ENCODE measurements around the gene NPTXR. TPM values are rescaled to one million over a fixed set of nuclear protein-coding genes. Genes with fewer than 3 reads are reported as not detected.

The NPTXR gene
- total RNA-seq, 4 donors from 2014 or later: 7.5 to 12.3 (median 8.4) TPM

DNA sequence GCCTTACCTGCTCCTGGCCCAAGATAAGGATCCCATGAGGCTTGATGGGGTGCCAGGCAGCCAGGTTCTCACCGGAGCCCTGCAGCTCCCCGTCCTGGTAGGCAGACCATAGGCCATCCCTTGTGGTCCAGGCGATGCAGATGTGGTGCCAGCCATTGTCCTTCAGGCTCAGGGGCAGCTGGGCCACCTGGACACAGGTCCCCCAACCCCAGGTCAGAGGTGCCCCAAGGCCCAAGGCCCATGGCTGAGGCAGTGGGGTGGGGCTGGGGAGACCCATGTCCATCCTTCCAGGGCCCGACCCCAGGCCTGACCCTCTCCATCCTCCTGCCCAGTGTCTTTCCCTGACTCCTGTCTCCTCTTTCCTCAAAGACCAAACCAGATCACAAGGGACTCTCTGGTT lies 20.8 kb downstream of the NPTXR start:
- Histone ChIP-seq H3K27me3 (no peaks in the 10 kb centered on the region), H3K27ac (no peak overlapping the region), H3K4me3 (no peak overlapping the region), H3K9me3 (no peaks in the 10 kb centered on the region), H3K4me1 (no peaks in the 10 kb centered on the region), H3K36me3 (peaks cover 0 to 23% (median 0%) of the 10 kb centered on the region in 3 donors)
- TF ChIP-seq, protein P1, sequence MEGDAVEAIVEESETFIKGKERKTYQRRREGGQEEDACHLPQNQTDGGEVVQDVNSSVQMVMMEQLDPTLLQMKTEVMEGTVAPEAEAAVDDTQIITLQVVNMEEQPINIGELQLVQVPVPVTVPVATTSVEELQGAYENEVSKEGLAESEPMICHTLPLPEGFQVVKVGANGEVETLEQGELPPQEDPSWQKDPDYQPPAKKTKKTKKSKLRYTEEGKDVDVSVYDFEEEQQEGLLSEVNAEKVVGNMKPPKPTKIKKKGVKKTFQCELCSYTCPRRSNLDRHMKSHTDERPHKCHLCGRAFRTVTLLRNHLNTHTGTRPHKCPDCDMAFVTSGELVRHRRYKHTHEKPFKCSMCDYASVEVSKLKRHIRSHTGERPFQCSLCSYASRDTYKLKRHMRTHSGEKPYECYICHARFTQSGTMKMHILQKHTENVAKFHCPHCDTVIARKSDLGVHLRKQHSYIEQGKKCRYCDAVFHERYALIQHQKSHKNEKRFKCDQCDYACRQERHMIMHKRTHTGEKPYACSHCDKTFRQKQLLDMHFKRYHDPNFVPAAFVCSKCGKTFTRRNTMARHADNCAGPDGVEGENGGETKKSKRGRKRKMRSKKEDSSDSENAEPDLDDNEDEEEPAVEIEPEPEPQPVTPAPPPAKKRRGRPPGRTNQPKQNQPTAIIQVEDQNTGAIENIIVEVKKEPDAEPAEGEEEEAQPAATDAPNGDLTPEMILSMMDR (IDR thresholded peaks at IDR 0.05): no peak
- no peak for TF ChIP-seq EP300 (IDR thresholded peaks at IDR 0.05)
- no peak for TF ChIP-seq POLR2A (IDR thresholded peaks at IDR 0.05)
- DNase-seq (ENCODE audit: low spot score in 2 of 2): no peak
- WGBS, 2 donors: 80 to 89% methylated on average over 4 of the region's 4 CpGs

DNA sequence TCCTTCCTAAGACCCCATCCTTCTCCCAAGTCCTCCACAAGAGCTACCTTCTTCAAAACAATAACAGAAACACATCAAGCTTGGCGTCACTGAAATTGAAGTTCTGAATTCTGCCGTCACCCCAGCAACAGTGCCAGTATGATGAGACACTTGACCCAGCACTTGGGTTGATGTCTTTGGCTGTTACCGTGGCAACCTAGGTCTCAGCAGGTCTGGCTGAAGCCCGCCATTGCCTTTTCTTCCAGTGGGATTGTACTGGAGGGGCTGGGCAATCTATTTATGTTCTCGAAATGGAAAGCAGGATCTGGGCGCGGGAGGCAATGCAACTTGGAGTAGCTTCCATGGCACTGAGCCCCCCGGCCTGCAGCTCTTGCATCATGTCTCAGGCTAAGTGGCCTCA lies 23.8 kb downstream of the NPTXR start:
- Histone ChIP-seq H3K27ac (no peak overlapping the region), H3K9me3 (no peaks in the 10 kb centered on the region), H3K4me1 (no peaks in the 10 kb centered on the region), H3K36me3 (peaks cover 0 to 14% (median 0%) of the 10 kb centered on the region in 3 donors), H3K4me3 (no peak overlapping the region), H3K27me3 (no peaks in the 10 kb centered on the region)
- TF ChIP-seq EP300 (IDR thresholded peaks at IDR 0.05): no peak
- DNase-seq (ENCODE audit: low spot score in 2 of 2): no peak
- WGBS, 2 donors: 76 to 81% methylated on average over 8 of the region's 8 CpGs

DNA sequence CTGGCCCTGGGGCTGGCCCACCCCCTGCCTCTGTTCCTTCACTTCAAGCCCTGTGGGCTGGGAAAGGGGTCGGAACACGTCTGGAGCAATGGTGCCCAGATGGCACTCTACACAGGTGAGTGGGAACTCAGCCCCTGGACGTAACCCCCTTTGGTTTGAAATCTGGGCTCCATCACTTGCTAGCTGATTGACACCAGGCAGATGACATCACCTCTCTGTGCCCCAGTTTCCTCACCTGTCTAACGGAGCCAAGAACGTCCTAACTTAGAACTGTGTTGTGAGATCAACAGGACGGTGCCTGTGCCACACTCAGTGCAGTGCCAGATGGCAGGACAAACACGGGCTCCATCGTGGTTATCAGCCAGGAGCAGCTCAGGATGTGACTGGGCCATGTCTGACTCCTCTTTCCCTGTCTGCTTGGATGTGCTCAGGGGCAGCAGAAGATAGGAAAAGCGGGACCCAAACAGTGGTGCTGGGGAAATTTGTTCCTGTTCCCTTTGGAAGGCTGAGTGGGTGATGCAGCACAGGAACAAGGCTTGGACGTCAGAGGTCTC lies 24.4 kb downstream of the NPTXR start:
- no peak for TF ChIP-seq EP300 (IDR thresholded peaks at IDR 0.05)
- TF ChIP-seq POLR2A (IDR thresholded peaks at IDR 0.05): no peak
- TF ChIP-seq, protein P1 (IDR thresholded peaks at IDR 0.05): no peak
- WGBS, 2 donors: 74 to 88% methylated on average over 10 of the region's 10 CpGs
- peaks cover 0 to 14% (median 0%) of the 10 kb centered on the region in 3 donors for H3K36me3 ChIP-seq
- H3K4me3 ChIP-seq: no peak overlapping the region
- no peaks in the 10 kb centered on the region for H3K9me3 ChIP-seq
- no peak overlapping the region for H3K27ac ChIP-seq
- DNase-seq (ENCODE audit: low spot score in 2 of 2): no peak
- H3K27me3 ChIP-seq: no peaks in the 10 kb centered on the region
- no peaks in the 10 kb centered on the region for H3K4me1 ChIP-seq

DNA sequence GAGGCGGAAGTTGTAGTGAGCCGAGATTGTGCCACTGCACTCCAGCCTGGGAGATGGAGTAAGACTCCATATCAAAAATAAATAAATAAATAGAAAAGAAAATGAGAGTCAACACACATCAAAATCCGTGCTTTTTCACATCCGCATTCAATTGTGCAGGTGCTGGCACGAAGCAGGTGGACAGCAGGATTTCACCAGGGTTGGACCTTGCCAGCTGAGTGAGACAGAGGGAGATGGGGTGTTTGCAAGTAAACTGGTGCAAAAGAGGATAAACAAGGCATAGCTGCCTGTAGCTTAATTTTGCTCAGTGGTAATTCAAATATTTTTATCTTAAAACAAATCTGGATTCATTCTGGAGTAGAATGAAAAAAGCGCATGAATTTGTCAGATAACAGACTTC lies 26.6 kb downstream of the NPTXR start:
- no peak for DNase-seq (ENCODE audit: low spot score in 2 of 2)
- TF ChIP-seq EP300 (IDR thresholded peaks at IDR 0.05) (no peak), POLR2A (IDR thresholded peaks at IDR 0.05) (no peak)
- TF ChIP-seq, protein P1 (IDR thresholded peaks at IDR 0.05): no peak
- 88 to 91% methylated on average over 6 of the region's 6 CpGs for WGBS, 2 donors

DNA sequence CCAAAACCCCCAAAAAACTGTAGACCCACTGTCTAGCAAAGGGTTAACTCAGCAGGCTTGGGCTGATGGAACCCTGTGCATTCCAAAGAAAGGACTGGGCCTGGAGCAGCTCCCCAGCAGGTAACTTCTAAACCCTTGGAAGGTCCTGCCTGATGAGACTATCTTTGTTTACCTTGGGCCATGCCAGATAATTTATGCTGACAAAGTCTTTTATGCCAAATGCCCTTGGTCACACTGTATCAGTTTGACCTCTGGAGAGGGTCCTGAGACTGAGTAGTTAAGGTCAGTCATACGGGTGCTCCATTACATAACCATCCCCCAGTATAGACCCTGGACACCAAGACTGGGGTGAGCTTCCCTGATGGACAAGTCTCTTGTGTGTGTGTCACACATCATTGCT lies 28.0 kb downstream of the NPTXR start:
- peaks cover 0 to under 1% (median 0%) of the 10 kb centered on the region in 4 donors for H3K9me3 ChIP-seq
- whole genome bisulfite sequencing, 2 donors: 32 to 40% methylated on average over 1 of the region's 1 CpG

More for the DNA sequence above, 26.6 kb downstream of the NPTXR start:
- H3K4me1 ChIP-seq: no peaks in the 10 kb centered on the region
- no peaks in the 10 kb centered on the region for H3K27me3 ChIP-seq
- no peaks in the 10 kb centered on the region for H3K9me3 ChIP-seq
- H3K36me3 ChIP-seq: peaks cover 0 to 5% (median 0%) of the 10 kb centered on the region in 3 donors
- H3K4me3 ChIP-seq: no peak overlapping the region
- no peak overlapping the region for H3K27ac ChIP-seq

More for the DNA sequence above, 28.0 kb downstream of the NPTXR start:
- no peak for TF ChIP-seq EP300 (IDR thresholded peaks at IDR 0.05)
- TF ChIP-seq POLR2A (IDR thresholded peaks at IDR 0.05): no peak
- TF ChIP-seq, protein P1 (IDR thresholded peaks at IDR 0.05): no peak
- Histone ChIP-seq H3K27me3 (no peaks in the 10 kb centered on the region), H3K4me1 (no peaks in the 10 kb centered on the region), H3K4me3 (no peak overlapping the region), H3K36me3 (no peaks in the 10 kb centered on the region), H3K27ac (no peak overlapping the region)
- DNase-seq (ENCODE audit: low spot score in 2 of 2): no peak
